ENCODE results near the gene EFHD1.

- TF ChIP-seq CTCF (IDR thresholded peaks at IDR 0.05): no peak
- no peak for TF ChIP-seq EP300 (IDR thresholded peaks at IDR 0.05; ENCODE audit: low read depth)
- TF ChIP-seq POLR2A (IDR thresholded peaks at IDR 0.05): no peak
- TF ChIP-seq POLR2AphosphoS5 (IDR thresholded peaks at IDR 0.05): no peak
Measured at GRCh38 chr2:232683368-232683767, 50.0 kb downstream of the EFHD1 start.

Measured in transverse colon (tissue), 4 donors.